ENCODE measurements around the gene VWA8.
"Not testable (repeated sequence)": the region's sequence is repeated elsewhere in the genome, so short reads cannot be mapped to it uniquely, and the experiment has no call there.

The VWA8 gene

DNA sequence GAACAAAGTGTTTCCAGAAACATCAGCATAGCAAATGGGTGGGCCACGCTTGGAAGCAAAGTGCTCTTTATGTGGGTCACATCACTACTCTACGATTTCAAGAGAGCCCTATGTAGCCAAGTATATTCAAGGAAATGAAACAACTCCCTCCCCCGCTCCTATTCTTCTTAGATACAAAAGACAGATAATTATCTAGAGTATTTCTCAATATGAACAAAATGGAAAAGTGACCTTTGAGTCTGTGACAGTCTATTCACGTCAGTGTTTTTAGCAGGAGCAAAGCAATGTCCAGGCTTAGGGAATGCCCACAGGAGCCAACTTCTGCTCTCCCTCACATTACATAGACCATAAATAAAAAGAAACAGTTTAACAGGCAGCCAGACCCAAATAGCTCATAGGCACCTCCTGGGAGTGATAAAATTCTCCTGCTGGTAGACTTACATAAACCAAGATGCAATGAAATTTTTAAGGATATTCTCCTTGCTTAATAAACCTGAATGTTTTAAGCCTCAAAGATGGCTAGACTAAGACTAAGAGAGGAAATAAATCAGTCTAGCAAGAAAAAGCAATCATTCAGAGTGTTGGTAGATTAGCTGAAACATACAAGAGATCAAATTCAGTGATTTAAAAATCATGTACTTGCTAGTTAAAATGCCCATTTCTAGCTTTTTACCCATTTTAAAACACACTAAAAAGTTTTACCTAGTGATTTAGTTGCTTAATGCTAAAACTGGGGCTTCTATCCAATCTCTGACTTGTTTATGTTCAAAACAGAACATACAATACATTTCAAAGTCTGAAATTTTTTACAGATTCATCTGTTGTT is 320.7 kb downstream of the VWA8 start:
- TF ChIP-seq CTCF (IDR thresholded peaks at IDR 0.05; ENCODE audit: control extremely low read depth, extremely low read depth, low read depth, missing control alignments), result no peak
- ChIA-PET CTCF (no interaction called here), POLR2A (no interaction called here)
- no peak for DNase-seq (ENCODE audit: extremely low spot score)

- CTCF ChIA-PET, result interaction anchor here (0.6 to 1.8 kb wide), 2 partner anchors 13 to 316 kb away, joined by 3 to 6 read pairs; no protein-coding TSS in a partner anchor
- DNase-seq (ENCODE audit: extremely low spot score), result no peak
- POLR2A ChIA-PET, result no interaction called here
- no peak for TF ChIP-seq CTCF (IDR thresholded peaks at IDR 0.05; ENCODE audit: control extremely low read depth, extremely low read depth, low read depth, missing control alignments)
These were observed 321.5 kb downstream of the VWA8 start for GRCh38 chr13:41639237-41639904.

DNA sequence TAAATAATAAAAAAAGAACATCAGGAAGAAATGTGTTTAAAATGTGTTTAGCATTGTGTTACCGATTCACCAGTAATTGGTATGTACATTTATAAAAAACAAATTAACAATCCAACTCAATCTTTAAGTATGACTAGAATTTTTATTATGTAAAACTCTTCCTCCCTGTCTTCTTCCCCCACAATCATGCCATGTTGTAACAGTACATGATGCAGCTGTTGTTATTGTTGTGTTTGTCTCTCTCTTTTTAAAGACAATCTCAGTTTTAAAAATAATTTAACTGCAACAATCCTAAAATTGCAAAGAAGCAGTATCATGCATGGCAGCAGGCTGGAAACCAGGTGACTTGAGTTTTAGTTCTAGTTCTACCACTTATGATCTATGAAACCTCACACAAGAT is 323.3 kb downstream of the VWA8 start:
- CTCF ChIA-PET, result interaction anchor here (1.8 kb wide), 1 partner anchor 15 kb away, joined by 6 read pairs; no protein-coding TSS in a partner anchor
- no peak for TF ChIP-seq CTCF (IDR thresholded peaks at IDR 0.05; ENCODE audit: control extremely low read depth, extremely low read depth, low read depth, missing control alignments)
- POLR2A ChIA-PET, result no interaction called here
- no peak for DNase-seq (ENCODE audit: extremely low spot score)

- POLR2A ChIA-PET; CTCF ChIA-PET; DNase-seq (ENCODE audit: extremely low spot score): not testable (repeated sequence)
These were observed 323.9 kb downstream of the VWA8 start for GRCh38 chr13:41637032-41637431.

GRCh38 chr13:41636590-41636989 is 324.3 kb downstream of the VWA8 start:
- POLR2A ChIA-PET; DNase-seq (ENCODE audit: extremely low spot score); CTCF ChIA-PET: not testable (repeated sequence)

DNA sequence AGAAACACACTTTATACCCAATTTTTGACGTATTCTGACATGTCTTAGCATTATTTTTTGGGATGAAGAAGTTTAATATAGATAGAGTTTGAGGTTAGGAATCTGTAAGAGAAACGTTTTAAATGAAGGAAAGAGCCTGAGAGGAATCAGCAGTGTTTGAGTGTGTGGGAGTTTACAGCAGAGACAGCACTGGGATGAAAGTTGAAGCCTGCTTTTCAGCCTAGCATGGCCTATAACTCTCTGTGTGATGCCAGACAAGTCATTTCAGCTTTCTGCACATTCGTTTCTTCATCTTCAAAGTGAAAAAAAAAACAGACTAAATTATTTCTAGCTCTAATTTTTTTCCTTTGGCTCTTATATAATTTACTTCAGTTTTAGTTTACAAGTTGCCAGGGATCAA is 326.5 kb downstream of the VWA8 start:
- CTCF ChIA-PET, result interaction anchor here (0.8 to 3.0 kb wide), 4 partner anchors 9 to 43 kb away, joined by 3 to 10 read pairs (median 4); no protein-coding TSS in a partner anchor
- DNase-seq (ENCODE audit: extremely low spot score), result no peak
- TF ChIP-seq CTCF (IDR thresholded peaks at IDR 0.05; ENCODE audit: control extremely low read depth, extremely low read depth, low read depth, missing control alignments), result no peak
- POLR2A ChIA-PET, result no interaction called here

DNA sequence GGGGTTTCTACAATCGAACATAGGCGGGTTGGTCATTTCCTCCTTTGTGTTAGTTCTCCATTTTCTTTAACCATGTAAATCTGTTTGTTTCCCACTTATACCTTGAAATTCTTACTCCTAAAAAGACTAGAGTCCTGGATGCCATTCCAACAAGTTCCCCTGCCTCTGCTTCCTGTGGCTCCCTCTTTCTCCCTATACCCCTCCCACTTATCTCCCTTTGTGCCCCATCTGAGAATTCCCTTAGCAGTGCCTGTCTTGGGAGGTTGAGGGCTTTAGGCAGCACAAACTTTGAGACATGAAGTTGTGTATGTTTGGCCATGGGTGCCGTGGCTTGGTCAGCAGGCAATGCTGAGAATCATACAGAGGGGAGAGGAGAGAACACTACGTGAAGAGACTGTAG is 327.1 kb downstream of the VWA8 start:
- TF ChIP-seq CTCF (IDR thresholded peaks at IDR 0.05; ENCODE audit: control extremely low read depth, extremely low read depth, low read depth, missing control alignments), result no peak
- ChIA-PET POLR2A (no interaction called here), CTCF (interaction anchor here (1.2 to 3.0 kb wide), 3 partner anchors 10 to 44 kb away, joined by 4 to 10 read pairs (median 5); no protein-coding TSS in a partner anchor)
- no peak for DNase-seq (ENCODE audit: extremely low spot score)
